Muscle layer of colon (tissue), 2 donors: ENCODE measurements around the gene CCDC152.

Experiments
- H3K27ac ChIP-seq: one replicate; pipeline ENCODE4 v1.7.0; 2013; ENCODE audit warnings: low read depth, mild to moderate bottlenecking, low read length, moderate library complexity
- H3K27me3 ChIP-seq, 2 donors: one replicate each; pipeline ENCODE4 v1.7.0; 2013; ENCODE audit warnings: low read length in 2 of 2, mild to moderate bottlenecking in 2 of 2; ENCODE audit not compliant: insufficient read depth in 2 of 2, control insufficient read depth in 1 of 2
- H3K36me3 ChIP-seq: one replicate; pipeline ENCODE4 v1.7.0; 2013; ENCODE audit warnings: mild to moderate bottlenecking, low read length; ENCODE audit not compliant: insufficient read depth
- H3K4me1 ChIP-seq: one replicate; pipeline ENCODE4 v1.7.0; 2013; ENCODE audit warnings: mild to moderate bottlenecking, low read length; ENCODE audit not compliant: insufficient read depth
- H3K4me3 ChIP-seq, 2 donors: one replicate each; pipeline ENCODE4 v1.7.0; 2013; ENCODE audit warnings: low read length in 2 of 2, low read depth in 1 of 2, mild to moderate bottlenecking in 1 of 2, moderate library complexity in 1 of 2
- H3K9ac ChIP-seq: one replicate; pipeline ENCODE4 v1.7.0; 2013; ENCODE audit warnings: low read length
- H3K9me3 ChIP-seq: one replicate; pipeline ENCODE4 v1.7.0; 2013; ENCODE audit warnings: mild to moderate bottlenecking, low read length
- donor health status: abdominal sarcoma.
- donor health status: Adenocarcinoma of cecum.

Gene CCDC152

GRCh38 chr5:42822548-42822947 lies 65.9 kb downstream of the CCDC152 start:
- no peak overlapping the region for H3K9ac ChIP-seq
- H3K4me1 ChIP-seq = no peaks in the 10 kb centered on the region

GRCh38 chr5:42824347-42824976 lies 67.8 kb downstream of the CCDC152 start:
- Histone ChIP-seq H3K36me3 (no peaks in the 10 kb centered on the region), H3K27ac (no peak overlapping the region), H3K9me3 (no peaks in the 10 kb centered on the region), H3K4me1 (no peaks in the 10 kb centered on the region), H3K27me3 (no peaks in the 10 kb centered on the region), H3K4me3 (no peak overlapping the region), H3K9ac (no peak overlapping the region)

More at GRCh38 chr5:42822548-42822947, 65.9 kb downstream of the CCDC152 start:
- Histone ChIP-seq H3K4me3 (no peak overlapping the region), H3K27ac (no peak overlapping the region), H3K27me3 (no peaks in the 10 kb centered on the region), H3K9me3 (no peaks in the 10 kb centered on the region), H3K36me3 (no peaks in the 10 kb centered on the region)

- no peak overlapping the region for H3K4me3 ChIP-seq
- H3K9ac ChIP-seq = no peak overlapping the region
- no peaks in the 10 kb centered on the region for H3K36me3 ChIP-seq
- H3K4me1 ChIP-seq = no peaks in the 10 kb centered on the region
- H3K27me3 ChIP-seq = no peaks in the 10 kb centered on the region
- no peak overlapping the region for H3K27ac ChIP-seq
- H3K9me3 ChIP-seq = no peaks in the 10 kb centered on the region
Observed at GRCh38 chr5:42825422-42826148, 69.0 kb downstream of the CCDC152 start.

GRCh38 chr5:42826757-42827515 lies 70.3 kb downstream of the CCDC152 start:
- H3K4me1 ChIP-seq = no peaks in the 10 kb centered on the region
- no peaks in the 10 kb centered on the region for H3K27me3 ChIP-seq
- no peak overlapping the region for H3K4me3 ChIP-seq
- no peak overlapping the region for H3K27ac ChIP-seq
- no peaks in the 10 kb centered on the region for H3K36me3 ChIP-seq
- H3K9ac ChIP-seq = no peak overlapping the region
- H3K9me3 ChIP-seq = no peaks in the 10 kb centered on the region

GRCh38 chr5:42828671-42829070 lies 72.1 kb downstream of the CCDC152 start:
- no peaks in the 10 kb centered on the region for H3K27me3 ChIP-seq
- H3K27ac ChIP-seq = no peak overlapping the region
- no peak overlapping the region for H3K4me3 ChIP-seq
- no peaks in the 10 kb centered on the region for H3K4me1 ChIP-seq
- H3K36me3 ChIP-seq = no peaks in the 10 kb centered on the region
- no peak overlapping the region for H3K9ac ChIP-seq
- no peaks in the 10 kb centered on the region for H3K9me3 ChIP-seq

- no peaks in the 10 kb centered on the region for H3K9me3 ChIP-seq
- no peak overlapping the region for H3K27ac ChIP-seq
- H3K4me1 ChIP-seq = no peaks in the 10 kb centered on the region
- H3K9ac ChIP-seq = no peak overlapping the region
- H3K4me3 ChIP-seq = no peak overlapping the region
- no peaks in the 10 kb centered on the region for H3K27me3 ChIP-seq
- no peaks in the 10 kb centered on the region for H3K36me3 ChIP-seq
Observed at GRCh38 chr5:42830924-42831323, 74.3 kb downstream of the CCDC152 start.

- no peaks in the 10 kb centered on the region for H3K4me1 ChIP-seq
- no peak overlapping the region for H3K4me3 ChIP-seq
- no peaks in the 10 kb centered on the region for H3K27me3 ChIP-seq
- no peak overlapping the region for H3K9ac ChIP-seq
- H3K9me3 ChIP-seq = no peaks in the 10 kb centered on the region
- H3K27ac ChIP-seq = no peak overlapping the region
- H3K36me3 ChIP-seq = no peaks in the 10 kb centered on the region
Observed at GRCh38 chr5:42832060-42832459, 75.4 kb downstream of the CCDC152 start.

GRCh38 chr5:42836070-42836769 lies 79.6 kb downstream of the CCDC152 start:
- H3K36me3 ChIP-seq = no peaks in the 10 kb centered on the region
- no peak overlapping the region for H3K9ac ChIP-seq
- peaks cover 8% of the 10 kb centered on the region for H3K4me1 ChIP-seq
- no peak overlapping the region for H3K27ac ChIP-seq
- no peaks in the 10 kb centered on the region for H3K27me3 ChIP-seq
- H3K9me3 ChIP-seq = no peaks in the 10 kb centered on the region
- no peak overlapping the region for H3K4me3 ChIP-seq

GRCh38 chr5:42837601-42838000 lies 81.0 kb downstream of the CCDC152 start:
- Histone ChIP-seq H3K27me3 (no peaks in the 10 kb centered on the region), H3K4me1 (peaks cover 9% of the 10 kb centered on the region), H3K36me3 (no peaks in the 10 kb centered on the region), H3K9me3 (no peaks in the 10 kb centered on the region), H3K9ac (no peak overlapping the region), H3K4me3 (no peak overlapping the region), H3K27ac (no peak overlapping the region)

- peaks cover 18% of the 10 kb centered on the region for H3K4me1 ChIP-seq
- no peak overlapping the region for H3K27ac ChIP-seq
- H3K27me3 ChIP-seq = no peaks in the 10 kb centered on the region
- no peaks in the 10 kb centered on the region for H3K9me3 ChIP-seq
- no peaks in the 10 kb centered on the region for H3K36me3 ChIP-seq
- no peak overlapping the region for H3K9ac ChIP-seq
- no peak overlapping the region for H3K4me3 ChIP-seq
Observed at GRCh38 chr5:42839196-42839595, 82.6 kb downstream of the CCDC152 start.

- Histone ChIP-seq H3K36me3 (no peaks in the 10 kb centered on the region), H3K9me3 (no peaks in the 10 kb centered on the region), H3K9ac (no peak overlapping the region), H3K4me3 (peak overlapping the region in 1 of 2 donors; percentile 8), H3K27ac (no peak overlapping the region), H3K4me1 (peaks cover 18% of the 10 kb centered on the region), H3K27me3 (no peaks in the 10 kb centered on the region)
Observed at GRCh38 chr5:42840269-42840668, 83.7 kb downstream of the CCDC152 start.
